Fibroblast of lung (primary cell): Measurements from ENCODE around the gene MRI1.
"Not testable (repeated sequence)": the region's sequence is repeated elsewhere in the genome, so short reads cannot be mapped to it uniquely, and the experiment has no call there.

Source experiments
- CTCF ChIP-seq, 2 donors: IDR thresholded peaks in 1 of 2; conservative IDR thresholded peaks in 1 of 2; 1 replicate in 1 of 2; 2 replicates in 1 of 2; pipeline ENCODE4 v1.5.1; 2011 to 2012; ENCODE audit warnings: low read length in 2 of 2, control low read depth in 1 of 2, inconsistent platforms in 1 of 2, low read depth in 1 of 2, mild to moderate bottlenecking in 1 of 2
- EZH2 ChIP-seq: IDR thresholded peaks from 2 replicates; pipeline ENCODE4 v1.5.1; 2012; ENCODE audit warnings: low read length, control low read depth, mild to moderate bottlenecking; ENCODE audit errors: missing control alignments

- TF ChIP-seq CTCF (conservative IDR thresholded peaks at IDR 0.05 in 1 of 2, IDR thresholded peaks at IDR 0.05 in 1 of 2; ENCODE audit: low read depth in 1 of 2, low read length in 2 of 2); EZH2: not testable (repeated sequence)
These were observed 29.0 kb downstream of the MRI1 start for GRCh38 chr19:13793317-13793716.
